Smooth muscle cell (in vitro differentiated cells): ENCODE data around the gene MIA2. TPM values are rescaled to one million over a fixed set of nuclear protein-coding genes. Genes with fewer than 3 reads are reported as not detected.
"Not testable (repeated sequence)": the region's sequence is repeated elsewhere in the genome, so short reads cannot be mapped to it uniquely, and the experiment has no call there.

Source experiments
- DNase-seq: peaks from one replicate; lab custom pipeline; 2025; ENCODE audit not compliant: unreplicated experiment; lab: John Stamatoyannopoulos, UW
- H2AFZ ChIP-seq: fragments of 200-600 bp; sonication (generic); 2 replicates; pipeline ENCODE4 v1.6.0; 2016; ENCODE audit warnings: antibody characterized with exemption, low read depth, mild to moderate bottlenecking
- H3F3A ChIP-seq: fragments of 200-600 bp; sonication (generic); 2 replicates; pipeline ENCODE4 v1.6.0; 2017; ENCODE audit warnings: antibody characterized with exemption, low read depth
- H3K27ac ChIP-seq: fragments of 200-600 bp; sonication (generic); 2 replicates; pipeline ENCODE4 v1.5.1; 2016; ENCODE audit warnings: low read depth, mild to moderate bottlenecking
- H3K27me3 ChIP-seq: fragments of 200-600 bp; sonication (generic); 2 replicates; pipeline ENCODE4 v1.6.1; 2016; ENCODE audit warnings: low read depth, mild to moderate bottlenecking
- H3K36me3 ChIP-seq: fragments of 200-600 bp; sonication (generic); 2 replicates; pipeline ENCODE4 v1.5.1; 2016; ENCODE audit warnings: low read depth
- H3K4me1 ChIP-seq: fragments of 200-600 bp; sonication (generic); 2 replicates; pipeline ENCODE4 v1.5.1; 2016; ENCODE audit warnings: low read depth
- H3K4me2 ChIP-seq: fragments of 200-600 bp; sonication (generic); 2 replicates; pipeline ENCODE4 v1.6.0; 2016; ENCODE audit warnings: mild to moderate bottlenecking
- H3K4me3 ChIP-seq: fragments of 200-600 bp; sonication (generic); 2 replicates; pipeline ENCODE4 v1.5.1; 2016; ENCODE audit warnings: mild to moderate bottlenecking
- H3K79me2 ChIP-seq: fragments of 200-600 bp; sonication (generic); 2 replicates; pipeline ENCODE4 v1.6.0; 2016; ENCODE audit warnings: low read depth, mild to moderate bottlenecking
- H3K9ac ChIP-seq: fragments of 200-600 bp; sonication (generic); 2 replicates; pipeline ENCODE4 v1.6.0; 2016; ENCODE audit warnings: low read depth
- H3K9me3 ChIP-seq: fragments of 200-600 bp; sonication (generic); replicated peaks from 2 replicates; pipeline ENCODE4 v1.5.1; 2016; ENCODE audit warnings: low read depth
- H4K20me1 ChIP-seq: fragments of 200-600 bp; sonication (generic); 2 replicates; pipeline ENCODE4 v1.6.0; 2016; ENCODE audit warnings: low read depth
- WGBS: methylation state at CpG from one replicate; pipeline ENCODE4 v1.1.7; 2016; ENCODE audit warnings: low lambda C conversion rate; 5-methylcytosine and 5-hydroxymethylcytosine counted together
- polyA plus RNA-seq: library from polyadenylated mRNA; unstranded; fragments of >200 nt; fragmentation: Nextera tagmentation; extraction: Ambion mirVana; gene quantifications from 2 replicates; pipeline ENCODE4 v1.2.1, GENCODE V29; 2016
- total RNA-seq: library from RNA; depleted of rRNA; stranded (reverse); fragments of >200 nt; gene quantifications from 2 replicates; pipeline ENCODE4 v1.2.3, GENCODE V29; 2014
- TF ChIP-seq, protein P1 (sequence below): fragments of 200-600 bp; sonication (generic); IDR thresholded peaks from 2 replicates; pipeline ENCODE4 v1.5.1; 2017; ENCODE audit warnings: borderline replicate concordance, mild to moderate bottlenecking, antibody characterized with exemption; ENCODE audit not compliant: insufficient read depth, poor library complexity, severe bottlenecking

The MIA2 gene
- total and polyA plus RNA-seq, 2 experiments from 2014 or later: 14.6 to 18.6 TPM

DNA sequence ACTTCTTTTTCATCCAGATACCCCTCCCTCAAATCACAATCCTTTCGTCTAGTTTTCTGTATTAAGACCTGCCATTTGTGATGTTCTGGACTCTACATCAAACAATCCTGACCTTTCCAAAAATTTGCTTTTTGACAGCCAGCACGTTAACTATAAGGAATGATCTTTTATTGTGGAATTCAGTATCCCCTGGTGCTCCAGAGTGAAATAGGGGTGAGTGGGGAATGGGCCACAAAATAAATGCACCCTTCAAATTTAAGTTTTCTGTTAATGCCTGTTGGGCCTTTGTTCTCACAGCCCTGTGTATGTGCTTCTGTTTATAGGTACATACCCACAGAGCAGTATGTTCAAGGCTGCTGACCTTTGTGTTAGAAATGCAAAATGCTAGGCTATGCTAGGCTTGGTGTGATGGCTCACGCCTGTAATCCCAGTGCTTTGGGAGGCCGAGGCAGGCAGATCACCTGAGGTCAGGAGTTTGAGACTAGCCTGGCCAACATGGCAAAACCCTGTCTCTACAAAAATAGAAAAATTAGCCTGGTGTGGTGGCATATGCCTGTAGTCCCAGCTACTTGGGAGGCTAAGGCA is 46.7 kb upstream of the MIA2 start:
- Histone ChIP-seq H3K9ac (no peak overlapping the region), H3K27me3 (no peaks in the 10 kb centered on the region), H3K4me2 (no peak overlapping the region), H3K4me1 (peaks cover 7% of the 10 kb centered on the region), H3K36me3 (peaks cover 13% of the 10 kb centered on the region), H3K79me2 (no peaks in the 10 kb centered on the region), H3F3A (peaks cover 20% of the 10 kb centered on the region), H2AFZ (no peak overlapping the region), H3K4me3 (no peak overlapping the region), H3K27ac (no peak overlapping the region), H4K20me1 (peaks cover 16% of the 10 kb centered on the region), H3K9me3 (no peaks in the 10 kb centered on the region)
- TF ChIP-seq, protein P1, sequence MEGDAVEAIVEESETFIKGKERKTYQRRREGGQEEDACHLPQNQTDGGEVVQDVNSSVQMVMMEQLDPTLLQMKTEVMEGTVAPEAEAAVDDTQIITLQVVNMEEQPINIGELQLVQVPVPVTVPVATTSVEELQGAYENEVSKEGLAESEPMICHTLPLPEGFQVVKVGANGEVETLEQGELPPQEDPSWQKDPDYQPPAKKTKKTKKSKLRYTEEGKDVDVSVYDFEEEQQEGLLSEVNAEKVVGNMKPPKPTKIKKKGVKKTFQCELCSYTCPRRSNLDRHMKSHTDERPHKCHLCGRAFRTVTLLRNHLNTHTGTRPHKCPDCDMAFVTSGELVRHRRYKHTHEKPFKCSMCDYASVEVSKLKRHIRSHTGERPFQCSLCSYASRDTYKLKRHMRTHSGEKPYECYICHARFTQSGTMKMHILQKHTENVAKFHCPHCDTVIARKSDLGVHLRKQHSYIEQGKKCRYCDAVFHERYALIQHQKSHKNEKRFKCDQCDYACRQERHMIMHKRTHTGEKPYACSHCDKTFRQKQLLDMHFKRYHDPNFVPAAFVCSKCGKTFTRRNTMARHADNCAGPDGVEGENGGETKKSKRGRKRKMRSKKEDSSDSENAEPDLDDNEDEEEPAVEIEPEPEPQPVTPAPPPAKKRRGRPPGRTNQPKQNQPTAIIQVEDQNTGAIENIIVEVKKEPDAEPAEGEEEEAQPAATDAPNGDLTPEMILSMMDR: no peak
- 86% methylated on average over 4 of the region's 4 CpGs for WGBS
- DNase-seq: no peak

DNA sequence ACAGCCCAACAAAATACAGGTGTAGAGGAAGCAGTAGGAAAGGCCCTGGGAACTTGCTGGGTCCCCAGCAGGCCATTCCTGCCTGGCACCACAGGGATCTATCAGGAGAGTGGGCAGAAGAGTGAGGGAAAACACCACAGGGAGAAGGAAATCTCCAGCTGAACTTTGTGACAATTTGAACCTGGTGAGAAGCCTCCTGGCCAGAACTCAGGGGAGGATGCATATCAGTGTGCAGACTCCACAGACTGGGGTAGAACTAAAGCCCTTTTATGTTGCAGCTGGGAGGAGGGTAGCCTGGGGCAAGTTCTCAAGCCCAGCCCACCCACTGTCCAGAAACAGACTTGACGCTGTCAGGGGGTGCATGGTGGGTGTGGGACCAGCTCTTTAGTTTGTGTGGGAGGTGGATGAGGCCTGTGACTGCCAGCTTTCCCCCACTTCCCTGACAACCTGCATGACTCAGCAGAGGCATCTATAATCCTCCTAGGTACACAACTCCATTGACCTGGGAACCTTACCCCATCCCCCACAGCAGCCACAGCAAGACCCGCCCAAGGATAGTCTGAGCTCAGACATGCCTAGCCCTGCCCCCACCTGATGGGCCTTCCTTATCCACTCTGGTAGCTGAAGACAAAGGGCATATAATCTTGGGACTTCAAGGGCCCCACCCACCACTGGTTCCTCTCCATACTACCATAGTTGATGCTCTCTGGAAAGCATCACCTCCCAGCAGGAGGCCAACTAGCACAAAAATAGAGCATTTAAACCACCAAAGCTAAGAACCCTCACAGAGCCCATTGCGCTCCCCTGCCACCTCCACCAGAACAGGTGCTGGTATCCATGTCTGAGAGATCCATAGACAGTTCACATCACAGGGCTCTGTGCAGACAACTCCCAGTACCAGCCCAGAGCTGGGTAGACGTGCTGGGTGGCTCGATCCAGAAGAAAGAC is 29.8 kb upstream of the MIA2 start:
- H3K79me2 ChIP-seq: no peaks in the 10 kb centered on the region
- H3F3A ChIP-seq: no peaks in the 10 kb centered on the region
- no peak for DNase-seq
- no peaks in the 10 kb centered on the region for H3K36me3 ChIP-seq
- no peaks in the 10 kb centered on the region for H3K27me3 ChIP-seq
- WGBS: 68% methylated on average over 5 of the region's 5 CpGs
- H3K9ac ChIP-seq: no peak overlapping the region
- H4K20me1 ChIP-seq: no peaks in the 10 kb centered on the region
- H3K27ac ChIP-seq: no peak overlapping the region
- H3K4me1 ChIP-seq: peaks cover 6% of the 10 kb centered on the region
- no peaks in the 10 kb centered on the region for H3K9me3 ChIP-seq
- TF ChIP-seq, protein P1: no peak
- no peak overlapping the region for H3K4me2 ChIP-seq
- H2AFZ ChIP-seq: no peak overlapping the region
- no peak overlapping the region for H3K4me3 ChIP-seq

DNA sequence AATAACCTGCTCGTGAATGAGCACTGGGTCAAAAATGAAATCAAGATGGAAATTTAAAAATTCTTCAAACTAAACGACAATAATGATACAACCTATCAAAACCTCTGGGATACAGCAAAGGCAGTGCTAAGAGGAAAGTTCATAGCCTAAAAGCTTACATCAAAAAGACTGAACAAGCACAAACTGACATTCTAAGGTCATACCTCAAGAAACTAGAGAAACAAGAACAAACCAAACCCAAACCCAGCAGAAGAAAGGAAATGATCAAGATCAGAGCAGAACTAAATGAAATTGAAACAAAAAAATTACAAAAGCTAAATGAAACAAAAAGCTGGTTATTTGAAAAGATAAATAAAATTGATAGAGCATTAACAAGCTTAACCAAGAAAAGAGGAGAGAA is 26.3 kb upstream of the MIA2 start:
- H3K36me3 ChIP-seq, H3K79me2 ChIP-seq, H3K4me1 ChIP-seq, H3K4me3 ChIP-seq, H3K27me3 ChIP-seq, H3K9me3 ChIP-seq, DNase-seq, H4K20me1 ChIP-seq, H3K9ac ChIP-seq, H3K27ac ChIP-seq, H3K4me2 ChIP-seq, H2AFZ ChIP-seq, H3F3A ChIP-seq: not testable (repeated sequence)
- 92% methylated on average over 2 of the region's 2 CpGs for WGBS

DNA sequence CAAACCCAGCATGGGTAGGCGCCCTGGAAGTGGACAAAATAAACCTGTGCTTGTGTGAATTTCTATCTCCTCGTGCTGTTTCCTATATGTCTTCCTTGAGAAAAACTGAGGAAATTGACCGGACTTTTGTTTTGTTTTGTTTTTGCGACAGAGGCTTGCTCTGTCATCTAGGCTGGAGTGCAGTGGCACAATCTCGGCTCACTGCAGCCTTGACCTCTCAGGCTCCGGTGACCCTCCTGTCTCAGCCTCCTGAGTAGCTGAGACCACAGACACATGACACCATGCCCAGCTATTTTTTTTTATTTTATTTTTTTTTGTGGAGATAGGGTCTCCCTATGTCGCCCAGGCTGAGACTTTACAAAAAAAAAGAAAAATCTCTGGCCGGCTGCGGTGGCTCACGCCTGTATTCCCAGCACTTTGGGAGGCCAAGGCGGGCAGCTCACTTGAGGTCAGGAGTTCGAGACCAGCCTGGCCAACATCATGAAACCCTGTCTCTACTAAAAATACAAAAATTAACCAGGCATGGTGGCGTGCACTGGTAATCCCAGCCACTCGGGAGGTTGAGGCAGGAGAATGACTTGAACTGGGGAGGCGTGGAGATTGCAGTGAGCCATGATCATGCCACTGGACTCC is 22.5 kb upstream of the MIA2 start:
- H3K4me1 ChIP-seq: no peaks in the 10 kb centered on the region
- H3K79me2 ChIP-seq: no peaks in the 10 kb centered on the region
- DNase-seq: no peak
- TF ChIP-seq, protein P1: no peak
- WGBS: 93% methylated on average over 15 of the region's 15 CpGs
- H2AFZ ChIP-seq: no peak overlapping the region
- H3K27me3 ChIP-seq: no peaks in the 10 kb centered on the region
- no peaks in the 10 kb centered on the region for H3F3A ChIP-seq
- H3K4me2 ChIP-seq: no peak overlapping the region
- H3K9ac ChIP-seq: no peak overlapping the region
- H3K9me3 ChIP-seq: no peaks in the 10 kb centered on the region
- no peak overlapping the region for H3K27ac ChIP-seq
- no peaks in the 10 kb centered on the region for H3K36me3 ChIP-seq
- H4K20me1 ChIP-seq: no peaks in the 10 kb centered on the region
- H3K4me3 ChIP-seq: no peak overlapping the region
